NCI-H748 (cell line): ENCODE results near the gene CLN3.
"Not testable (repeated sequence)": the region's sequence is repeated elsewhere in the genome, so short reads cannot be mapped to it uniquely, and the experiment has no call there.

ENCODE experiments used
- DNase-seq: peaks from one replicate; lab custom pipeline; 2025; ENCODE audit not compliant: unreplicated experiment; lab: John Stamatoyannopoulos, UW

The CLN3 gene

GRCh38 chr16:28495098-28495793, 3.4 kb upstream of the CLN3 start:
- DNase-seq: no peak

GRCh38 chr16:28494121-28494851, 2.4 kb upstream of the CLN3 start, which contains the start of gene APOBR:
Gene APOBR (plus strand): TSS chr16:28494643. CDS start chr16:28494682, 39 bp downstream.
- DNase-seq: no peak

DNA sequence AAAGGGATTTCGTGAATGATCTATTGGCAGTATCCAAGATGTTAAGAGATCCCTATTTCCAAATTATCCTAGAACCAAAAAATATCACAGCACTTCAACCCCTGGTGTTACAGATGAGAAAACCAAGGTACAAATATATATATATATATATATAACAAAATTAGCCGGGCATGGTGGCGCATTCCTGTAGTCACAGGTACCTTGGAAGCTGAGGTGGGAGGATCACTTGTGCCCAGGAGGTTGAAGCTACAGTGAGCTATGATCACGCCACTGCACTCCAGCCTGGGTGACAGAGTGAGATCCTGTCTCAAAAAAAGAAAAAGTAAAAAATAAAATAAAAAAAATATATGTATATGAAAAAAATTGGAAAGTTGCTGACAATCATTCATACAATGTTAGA, 637 bp upstream of the CLN3 start:
- DNase-seq: no peak

DNA sequence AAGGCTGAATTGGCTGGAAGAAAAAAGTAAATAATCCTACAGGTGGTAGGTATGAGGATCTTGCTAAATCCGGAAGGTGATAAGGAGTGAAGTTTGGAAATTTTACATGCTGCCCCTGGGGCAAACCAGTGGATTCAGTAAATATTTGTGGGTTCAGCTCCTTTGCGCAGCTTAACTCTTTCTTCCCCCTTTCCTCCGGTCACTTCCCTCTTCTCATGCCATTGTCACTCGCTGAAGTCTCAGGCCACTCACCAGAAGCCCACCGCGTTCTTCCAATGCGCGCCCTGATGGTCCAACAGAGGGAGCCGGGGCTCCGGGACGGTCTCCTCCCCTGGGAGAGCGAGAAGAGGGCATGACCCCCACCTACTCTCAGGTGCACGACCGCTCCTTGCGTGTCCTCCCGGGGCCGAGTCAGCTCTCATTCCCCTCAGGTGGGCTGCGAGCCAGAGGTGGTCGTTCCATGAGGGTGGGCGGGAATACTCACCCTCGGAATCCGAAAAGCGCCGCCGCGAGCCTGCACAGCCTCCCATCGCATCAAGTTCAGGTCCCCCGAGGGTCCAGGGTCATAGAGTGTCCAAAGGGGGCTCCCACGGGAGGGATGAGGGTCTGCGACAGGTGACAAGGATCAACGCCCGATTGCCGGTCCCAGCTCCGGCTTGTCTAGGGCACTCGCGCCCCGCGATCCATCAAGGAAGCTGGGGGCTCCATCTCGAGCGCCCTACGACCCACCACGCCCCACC, 474 bp downstream of the CLN3 start:
- DNase-seq: peak; percentile 29

GRCh38 chr16:28486266-28486665, 5.6 kb downstream of the CLN3 start:
- DNase-seq: no peak

DNA sequence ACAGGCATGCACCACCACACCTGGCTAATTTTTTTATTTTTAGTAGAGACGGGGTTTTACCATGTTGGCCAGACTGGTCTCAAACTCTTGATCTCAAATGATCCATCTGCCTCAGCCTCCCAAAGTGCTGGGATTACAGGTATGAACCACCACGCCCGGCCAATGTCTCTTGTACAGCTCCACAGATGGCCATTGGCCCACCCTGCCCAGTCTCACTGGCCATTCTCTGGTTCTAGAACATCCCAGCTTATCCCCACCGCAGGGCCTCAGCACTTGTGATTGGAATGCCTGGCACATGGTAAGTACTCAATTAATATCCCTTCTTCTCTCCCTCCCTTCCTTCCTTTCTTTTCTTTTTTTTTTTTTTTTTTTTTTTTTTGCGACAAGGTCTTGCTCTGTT, 8.5 kb downstream of the CLN3 start:
- DNase-seq: not testable (repeated sequence)

DNA sequence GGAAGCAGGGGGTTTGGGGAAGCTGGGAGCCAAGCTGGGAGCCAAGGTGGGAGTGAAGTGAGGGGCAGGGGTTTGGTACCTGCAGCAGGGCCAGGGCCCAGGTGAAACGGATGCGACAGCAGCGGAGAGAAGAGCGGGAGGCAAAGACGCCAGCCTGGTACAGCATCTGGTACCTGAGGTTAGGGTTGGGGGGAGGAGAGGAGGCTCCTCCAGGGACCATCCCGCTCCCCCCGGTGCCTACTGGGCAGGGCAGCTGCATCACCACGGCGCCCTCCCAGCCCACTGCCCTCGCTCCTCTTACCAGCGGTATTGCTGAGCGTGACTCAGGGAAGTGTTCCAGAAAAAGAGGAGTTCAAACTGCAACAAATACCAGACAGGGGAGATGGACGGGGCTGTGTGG, 9.8 kb downstream of the CLN3 start:
- no peak for DNase-seq

DNA sequence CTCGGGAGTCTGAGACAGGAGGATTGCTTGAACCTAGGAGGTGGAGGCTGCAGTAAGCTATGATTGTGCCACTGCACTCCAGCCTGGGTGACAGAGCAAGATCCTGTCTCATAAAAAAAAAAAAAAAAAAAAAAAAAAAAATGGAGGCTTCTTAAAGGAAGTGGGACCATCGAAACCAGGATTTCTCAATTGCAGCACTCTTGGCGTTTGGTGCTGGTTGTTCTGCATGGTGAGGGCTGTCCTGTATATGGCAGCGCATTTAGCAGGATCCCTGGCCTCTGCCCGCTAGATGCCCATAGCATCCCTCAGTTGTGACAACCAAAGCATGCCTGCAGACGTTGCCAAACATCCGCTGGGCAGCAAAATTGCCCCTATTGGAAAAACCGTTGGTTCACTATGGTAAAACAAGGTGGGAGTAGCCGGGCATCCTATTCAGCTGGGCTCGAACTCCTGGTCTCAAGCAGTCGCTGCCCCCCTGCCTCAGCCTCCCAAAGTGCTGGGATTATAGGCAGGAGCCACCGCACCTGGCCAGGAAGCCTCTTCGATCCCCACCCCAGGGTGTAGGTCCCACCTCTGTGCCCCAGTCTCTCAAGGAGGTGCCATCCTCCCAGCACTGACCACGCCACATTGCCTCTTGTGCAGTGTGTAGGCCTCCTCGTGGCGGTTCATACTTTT, 13.2 kb downstream of the CLN3 start:
- no peak for DNase-seq

DNA sequence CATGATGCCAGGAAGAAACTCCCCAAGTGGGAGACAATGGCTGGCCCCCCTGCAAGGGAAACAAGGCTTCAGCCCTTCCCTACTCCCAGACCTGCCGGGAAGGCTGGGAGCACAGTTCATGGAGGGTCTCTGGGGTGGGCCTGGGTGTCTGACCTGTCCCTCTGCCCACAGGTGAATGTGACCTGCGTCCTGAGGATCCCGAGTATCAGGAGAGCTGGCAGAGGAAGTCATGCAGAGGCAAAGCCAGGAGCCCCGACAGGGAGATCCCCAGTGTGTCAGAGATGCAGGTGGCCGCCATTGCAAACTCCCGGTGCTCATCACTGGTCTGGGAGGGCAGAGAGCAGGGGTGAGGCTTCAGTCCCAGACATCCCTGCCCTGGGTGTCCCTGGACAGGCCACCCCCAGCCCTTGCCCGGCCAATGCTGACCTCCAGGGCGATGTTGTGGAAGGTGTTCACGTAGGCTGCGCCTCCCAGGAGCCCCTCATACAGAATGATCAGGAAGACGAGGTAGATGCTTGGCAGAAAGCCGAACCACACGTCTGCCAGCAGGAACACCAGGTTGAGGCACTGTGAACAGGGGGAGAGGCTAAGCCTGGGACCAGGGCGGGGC, 14.5 kb downstream of the CLN3 start:
- no peak for DNase-seq

- no peak for DNase-seq
These were observed 16.7 kb downstream of the CLN3 start for GRCh38 chr16:28475221-28475620.

DNA sequence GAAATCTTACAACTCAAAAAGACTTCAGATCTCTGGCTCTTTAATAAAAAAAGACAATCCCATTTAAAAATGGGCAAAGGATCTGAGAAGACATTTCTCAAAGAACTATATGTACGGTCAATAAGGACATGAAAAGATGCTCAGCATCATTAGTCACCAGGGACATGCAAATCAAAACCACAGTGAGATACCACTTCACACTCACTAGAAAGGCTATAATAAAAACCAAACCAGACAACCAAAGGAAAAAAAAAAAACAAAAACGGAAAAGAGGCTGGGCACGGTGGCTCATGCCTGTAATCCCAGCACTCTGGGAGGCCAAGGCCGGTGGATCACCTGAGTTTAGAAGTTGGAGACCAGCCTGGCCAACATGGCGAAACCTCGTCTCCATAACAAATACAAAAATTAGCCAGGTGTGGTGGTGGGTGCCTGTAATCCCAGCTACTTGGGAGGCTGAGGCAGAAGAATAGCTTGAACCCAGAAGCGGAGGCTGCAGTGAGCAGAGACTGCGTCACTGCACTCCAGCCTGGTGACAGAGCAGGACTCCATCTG, 18.1 kb downstream of the CLN3 start:
- DNase-seq: no peak

DNA sequence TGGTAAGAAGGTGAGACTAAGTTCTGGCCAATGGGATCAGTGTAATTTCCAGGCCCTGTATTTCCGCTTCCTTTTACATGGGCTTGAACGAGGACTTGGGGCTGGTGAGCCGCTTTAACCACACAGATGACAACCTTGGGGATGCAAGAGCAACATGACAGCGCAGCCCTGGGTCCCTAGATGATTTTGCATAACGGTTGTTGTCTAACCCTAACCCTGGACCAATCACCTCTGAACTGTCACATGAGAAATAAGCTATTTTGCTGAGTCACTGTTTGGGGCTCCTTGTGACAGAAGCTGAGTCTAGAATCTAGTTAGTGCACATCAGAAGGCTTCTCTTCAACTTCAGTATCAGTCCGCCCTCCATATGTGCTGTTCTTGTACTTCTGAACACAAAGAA, 44.8 kb downstream of the CLN3 start:
- not testable (repeated sequence) for DNase-seq

- not testable (repeated sequence) for DNase-seq
These were observed 45.5 kb downstream of the CLN3 start for GRCh38 chr16:28446388-28446787.

GRCh38 chr16:28443943-28444342, 47.9 kb downstream of the CLN3 start:
- DNase-seq: not testable (repeated sequence)

DNA sequence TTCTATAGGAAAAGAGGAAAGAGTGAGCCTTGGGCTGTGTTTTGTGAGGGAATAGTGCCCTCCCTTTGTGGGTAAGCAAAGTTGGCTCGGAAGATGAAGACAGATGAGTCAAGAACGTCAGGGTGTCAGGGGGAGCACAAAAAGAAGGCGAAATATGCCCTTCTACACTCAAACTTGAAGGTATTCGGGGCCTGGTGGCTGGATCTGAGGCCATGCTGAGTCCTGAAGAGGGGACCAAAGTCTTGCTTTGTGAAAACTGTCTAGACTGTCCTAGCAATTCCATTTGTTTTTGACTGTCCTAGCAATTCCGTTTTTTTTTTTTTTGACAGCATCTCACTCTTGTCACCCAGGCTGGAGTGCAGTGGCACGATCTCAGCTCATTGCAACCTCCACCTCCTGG, 53.0 kb downstream of the CLN3 start:
- DNase-seq: not testable (repeated sequence)

DNA sequence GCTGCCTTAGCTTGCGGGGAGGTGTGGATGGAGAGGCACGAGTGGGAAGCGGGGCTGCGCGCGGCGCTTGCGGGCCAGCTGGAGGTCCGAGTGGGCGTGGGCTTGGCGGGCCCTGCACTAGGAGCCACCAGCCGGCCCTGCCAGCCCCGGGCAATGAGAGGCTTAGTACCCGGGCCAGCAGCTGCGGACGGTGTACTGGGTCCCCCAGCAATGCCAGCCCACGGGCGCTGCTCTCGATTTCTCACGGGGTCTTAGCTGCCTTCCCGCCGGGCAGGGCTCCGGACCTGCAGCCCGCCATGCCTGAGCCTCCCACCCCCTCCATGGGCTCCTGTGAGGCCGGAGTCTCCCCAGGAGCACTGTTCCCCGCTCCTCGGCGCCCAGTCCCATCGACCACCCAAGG, 56.5 kb downstream of the CLN3 start:
- not testable (repeated sequence) for DNase-seq
